WERI-Rb-1 (cell line): ENCODE measurements around the gene PLCL2.

Source experiments
- DNase-seq: peaks from one replicate; pipeline ENCODE4 v3.0.0-alpha.2; 2020
- H3K27ac ChIP-seq: fragments of 250-450 bp; sonication (Bioruptor Pico); 2 replicates; pipeline ENCODE4 v1.5.1; 2020; ENCODE audit warnings: mild to moderate bottlenecking, moderate library complexity
- H3K27me3 ChIP-seq: fragments of 250-450 bp; sonication (Bioruptor Pico); 2 replicates; pipeline ENCODE4 v1.5.1; 2021; ENCODE audit warnings: mild to moderate bottlenecking, low read depth, moderate library complexity; ENCODE audit not compliant: insufficient read depth, severe bottlenecking
- H3K36me3 ChIP-seq: fragments of 250-450 bp; sonication (Bioruptor Pico); 2 replicates; pipeline ENCODE4 v1.5.1; 2020; ENCODE audit warnings: mild to moderate bottlenecking, moderate library complexity
- H3K4me3 ChIP-seq: 2 replicates; pipeline ENCODE4 v1.5.1; 2011; ENCODE audit warnings: low read depth, mild to moderate bottlenecking, control low read depth, low read length
- H3K9me3 ChIP-seq: fragments of 250-450 bp; sonication (Bioruptor Pico); 2 replicates; pipeline ENCODE4 v1.5.1; 2021; ENCODE audit warnings: mild to moderate bottlenecking, moderate library complexity; ENCODE audit not compliant: severe bottlenecking
- CTCF ChIP-seq: IDR thresholded peaks from 2 replicates; pipeline ENCODE4 v1.5.1; 2011; ENCODE audit warnings: low read depth, mild to moderate bottlenecking, control low read depth, inconsistent platforms, low read length

PLCL2 gene

GRCh38 chr3:17115186-17115585 is 230.4 kb downstream of the PLCL2 start:
- Histone ChIP-seq H3K9me3 (peaks cover 3% of the 10 kb centered on the region), H3K36me3 (no peaks in the 10 kb centered on the region), H3K4me3 (no peak overlapping the region), H3K27ac (no peak overlapping the region), H3K27me3 (no peaks in the 10 kb centered on the region)
- no peak for TF ChIP-seq CTCF
- DNase-seq: no peak

- H3K9me3 ChIP-seq: peaks cover 5% of the 10 kb centered on the region
- no peak for DNase-seq
- H3K36me3 ChIP-seq: no peaks in the 10 kb centered on the region
Measured at GRCh38 chr3:17116007-17116600, 231.3 kb downstream of the PLCL2 start.

GRCh38 chr3:17118771-17119170 is 234.0 kb downstream of the PLCL2 start:
- peaks cover 10% of the 10 kb centered on the region for H3K9me3 ChIP-seq
- H3K4me3 ChIP-seq: no peak overlapping the region
- no peak for DNase-seq
- H3K27me3 ChIP-seq: no peaks in the 10 kb centered on the region
- no peaks in the 10 kb centered on the region for H3K36me3 ChIP-seq
- no peak for TF ChIP-seq CTCF
- H3K27ac ChIP-seq: no peak overlapping the region

More at GRCh38 chr3:17116007-17116600, 231.3 kb downstream of the PLCL2 start:
- Histone ChIP-seq H3K27ac (no peak overlapping the region), H3K4me3 (no peak overlapping the region), H3K27me3 (no peaks in the 10 kb centered on the region)
- TF ChIP-seq CTCF: no peak

- no peak for DNase-seq
- no peaks in the 10 kb centered on the region for H3K36me3 ChIP-seq
- H3K27me3 ChIP-seq: no peaks in the 10 kb centered on the region
- H3K9me3 ChIP-seq: peaks cover 10% of the 10 kb centered on the region
- H3K4me3 ChIP-seq: no peak overlapping the region
- no peak for TF ChIP-seq CTCF
- H3K27ac ChIP-seq: no peak overlapping the region
Measured at GRCh38 chr3:17119201-17120072, 234.7 kb downstream of the PLCL2 start.

GRCh38 chr3:17120115-17120514 is 235.4 kb downstream of the PLCL2 start:
- no peak overlapping the region for H3K27ac ChIP-seq
- H3K4me3 ChIP-seq: no peak overlapping the region
- peaks cover 10% of the 10 kb centered on the region for H3K9me3 ChIP-seq
- H3K36me3 ChIP-seq: no peaks in the 10 kb centered on the region
- H3K27me3 ChIP-seq: no peaks in the 10 kb centered on the region
- DNase-seq: no peak
- TF ChIP-seq CTCF: no peak
